Liver (tissue), 3 donors: ENCODE measurements around the gene FADS1.

Source experiments
- CTCF ChIP-seq: fragments of 150-350 bp; IDR thresholded peaks from 2 replicates; pipeline ENCODE4 v1.5.1; 2017; ENCODE audit warnings: improper control_type of control experiment, low read depth, low read length; ENCODE audit not compliant: missing input control
- EGR1 ChIP-seq, 2 donors: IDR thresholded peaks; 2 replicates each; pipeline ENCODE4 v1.6.1; 2016 to 2018; ENCODE audit warnings: antibody characterized with exemption in 2 of 2, low read depth in 2 of 2
- FOXA1 ChIP-seq: IDR thresholded peaks from 2 replicates; pipeline ENCODE4 v1.6.1; 2016; ENCODE audit warnings: antibody characterized with exemption
- FOXA2 ChIP-seq: IDR thresholded peaks from 2 replicates; pipeline ENCODE4 v1.6.1; 2016; ENCODE audit warnings: antibody characterized with exemption
- GABPA ChIP-seq, 2 donors: IDR thresholded peaks in 1 of 2; conservative IDR thresholded peaks in 1 of 2; 2 replicates each; pipeline ENCODE4 v1.6.1; 2016; ENCODE audit warnings: antibody characterized with exemption in 2 of 2, mild to moderate bottlenecking in 1 of 2, moderate library complexity in 1 of 2
- HNF4A ChIP-seq, 2 donors: conservative IDR thresholded peaks; 2 replicates each; pipeline ENCODE4 v1.6.1; 2016; ENCODE audit warnings: antibody characterized with exemption in 2 of 2, mild to moderate bottlenecking in 2 of 2
- JUND ChIP-seq, 2 donors: IDR thresholded peaks; 2 replicates each; pipeline ENCODE4 v1.6.1; 2016; ENCODE audit warnings: antibody characterized with exemption in 2 of 2
- REST ChIP-seq: IDR thresholded peaks from 2 replicates; pipeline ENCODE4 v1.6.1; 2016; ENCODE audit warnings: antibody characterized with exemption, mild to moderate bottlenecking
- RXRA ChIP-seq, 2 donors: IDR thresholded peaks; 2 replicates each; pipeline ENCODE4 v1.6.1; 2017 to 2018; ENCODE audit warnings: antibody characterized with exemption in 2 of 2, mild to moderate bottlenecking in 1 of 2
- TAF1 ChIP-seq: conservative IDR thresholded peaks from 2 replicates; pipeline ENCODE4 v1.6.1; 2016; ENCODE audit warnings: antibody characterized with exemption, mild to moderate bottlenecking
- YY1 ChIP-seq: IDR thresholded peaks from 2 replicates; pipeline ENCODE4 v1.6.1; 2016; ENCODE audit warnings: antibody characterized with exemption, mild to moderate bottlenecking
- ZBTB33 ChIP-seq: IDR thresholded peaks from 2 replicates; pipeline ENCODE4 v1.6.1; 2016; ENCODE audit warnings: antibody characterized with exemption
- TF ChIP-seq, protein P1 (sequence below): IDR thresholded peaks from 2 replicates; pipeline ENCODE4 v1.6.1; 2016; ENCODE audit warnings: antibody characterized with exemption
- TF ChIP-seq, protein P2 (sequence below): IDR thresholded peaks from 2 replicates; pipeline ENCODE4 v1.6.1; 2016; ENCODE audit warnings: antibody characterized with exemption
- donor health status: healthy.
- donor health status: healthy.

GRCh38 chr11:61855939-61856680 is 39.3 kb upstream of the FADS1 start:
- TF ChIP-seq CTCF (no peak), ZBTB33 (no peak), JUND (IDR thresholded peaks at IDR 0.05) (no peak), YY1 (no peak), REST (no peak), FOXA2 (no peak), GABPA (IDR thresholded peaks at IDR 0.05 in 1 of 2, conservative IDR thresholded peaks at IDR 0.05 in 1 of 2) (no peak), TAF1 (no peak), FOXA1 (no peak), HNF4A (conservative IDR thresholded peaks at IDR 0.05) (no peak), RXRA (IDR thresholded peaks at IDR 0.05) (no peak), EGR1 (IDR thresholded peaks at IDR 0.05; ENCODE audit: low read depth in 2 of 2) (no peak)
- TF ChIP-seq, protein P1, sequence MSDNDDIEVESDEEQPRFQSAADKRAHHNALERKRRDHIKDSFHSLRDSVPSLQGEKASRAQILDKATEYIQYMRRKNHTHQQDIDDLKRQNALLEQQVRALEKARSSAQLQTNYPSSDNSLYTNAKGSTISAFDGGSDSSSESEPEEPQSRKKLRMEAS = no peak
- TF ChIP-seq, protein P2, sequence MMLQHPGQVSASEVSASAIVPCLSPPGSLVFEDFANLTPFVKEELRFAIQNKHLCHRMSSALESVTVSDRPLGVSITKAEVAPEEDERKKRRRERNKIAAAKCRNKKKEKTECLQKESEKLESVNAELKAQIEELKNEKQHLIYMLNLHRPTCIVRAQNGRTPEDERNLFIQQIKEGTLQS = no peak
